Aorta (tissue), 5 donors: Measurements from ENCODE around the gene MAP1B. TPM values are rescaled to one million over a fixed set of nuclear protein-coding genes. Genes with fewer than 3 reads are reported as not detected.

Experiments used
- ATAC-seq: fragments of 200-7000 bp; cut with Tn5 transposase; one replicate; pipeline ENCODE4 v1.9.1; 2022; ENCODE audit warnings: moderate library complexity; ENCODE audit not compliant: low FRiP score
- DNase-seq, 2 donors: peaks; one replicate each; pipeline ENCODE4 v3.0.0-alpha.2; 2020
- H3K27ac ChIP-seq, 2 donors: one replicate each; pipeline ENCODE4 v1.5.1; 2013; ENCODE audit warnings: low read length in 2 of 2, mild to moderate bottlenecking in 2 of 2, moderate library complexity in 2 of 2, control low read depth in 1 of 2, inconsistent platforms in 1 of 2, low read depth in 1 of 2
- H3K27me3 ChIP-seq, 2 donors: one replicate each; pipeline ENCODE4 v1.6.1; 2013; ENCODE audit warnings: control low read depth in 1 of 2, low read length in 1 of 2, mild to moderate bottlenecking in 1 of 2, moderate library complexity in 1 of 2; ENCODE audit not compliant: insufficient read depth in 2 of 2, control insufficient read depth in 1 of 2
- H3K36me3 ChIP-seq, 2 donors: one replicate each; pipeline ENCODE4 v1.6.1; 2013; ENCODE audit warnings: control low read depth in 1 of 2, low read length in 1 of 2, mild to moderate bottlenecking in 1 of 2; ENCODE audit not compliant: insufficient read depth in 2 of 2, control insufficient read depth in 1 of 2
- H3K4me1 ChIP-seq, 2 donors: one replicate each; pipeline ENCODE4 v1.6.1; 2013; ENCODE audit warnings: low read length in 2 of 2, control low read depth in 1 of 2, mild to moderate bottlenecking in 1 of 2, moderate library complexity in 1 of 2; ENCODE audit not compliant: insufficient read depth in 2 of 2, control insufficient read depth in 1 of 2
- H3K4me3 ChIP-seq, 2 donors: one replicate each; pipeline ENCODE4 v1.5.1; 2013; ENCODE audit warnings: low read length in 2 of 2, control low read depth in 1 of 2, mild to moderate bottlenecking in 1 of 2
- H3K9me3 ChIP-seq: one replicate; pipeline ENCODE4 v1.6.1; 2013; ENCODE audit warnings: mild to moderate bottlenecking, low read length; ENCODE audit not compliant: control insufficient read depth
- WGBS, 2 donors: extraction: QIAGEN DNeasy Blood & Tissue Kit; methylation state at CpG; one replicate each; pipeline ENCODE4 v1.1.7; 2013; 5-methylcytosine and 5-hydroxymethylcytosine counted together
- intact Hi-C, 2 donors: fragments of 100-400 bp; cut with DNase I; formaldehyde crosslinking; loops; one replicate each; pipeline versions ENCODE4 v1.14.2 to v1.15.0; 2022
- polyA plus RNA-seq, 2 donors: library from polyadenylated mRNA; stranded (reverse); fragments of 200-250 nt; gene quantifications; one replicate each; pipeline ENCODE4 v1.2.3, GENCODE V29; 2013
- total RNA-seq, 2 donors: library from RNA; stranded (reverse); fragmentation: NEBNext Ultra II Directional; extraction: Animal tissue kit (Norgen Biotek cat#: 25700); gene quantifications; one replicate each; pipeline ENCODE4 v1.2.1, GENCODE V29; 2021
- donor health status: healthy with polysubstance abuse.
- donor health status: Bipolar disorder and iron deficiency.
- donor health status: DM: no; HTN: no; CAD: no.
- donor health status: DM: no; HTN: no; CAD: no.
- donor health status: DM: yes; HTN: yes; CAD: no.

The MAP1B gene
- total and polyA plus RNA-seq, 4 donors: 27.2 to 754 (median 224) TPM

- Histone ChIP-seq H3K9me3 (no peaks in the 10 kb centered on the region), H3K4me1 (peaks cover 4 to 16% of the 10 kb centered on the region in 2 donors), H3K36me3 (peaks cover 2 to 9% of the 10 kb centered on the region in 2 donors), H3K27ac (peak overlapping the region in 1 of 2 donors; percentile 47), H3K27me3 (no peaks in the 10 kb centered on the region), H3K4me3 (no peak overlapping the region)
- WGBS, 2 donors: 12 to 13% methylated on average over 12 of the region's 12 CpGs
- DNase-seq (no peak), ATAC-seq (no peak)
- intact Hi-C loops: no loop called here
Measured at GRCh38 chr5:72121052-72121779, 13.9 kb downstream of the MAP1B start.

GRCh38 chr5:72121780-72122445 is 14.6 kb downstream of the MAP1B start:
- no peaks in the 10 kb centered on the region for H3K9me3 ChIP-seq
- intact Hi-C loops: no loop called here
- H3K27me3 ChIP-seq: no peaks in the 10 kb centered on the region
- no peak for ATAC-seq
- peaks cover 6 to 16% of the 10 kb centered on the region in 2 donors for H3K4me1 ChIP-seq
- DNase-seq: no peak
- WGBS, 2 donors: 23 to 36% methylated on average over 12 of the region's 12 CpGs
- H3K36me3 ChIP-seq: peaks cover 2 to 9% of the 10 kb centered on the region in 2 donors
- H3K27ac ChIP-seq: peak overlapping the region; percentile 69 to 96
- no peak overlapping the region for H3K4me3 ChIP-seq

- H3K9me3 ChIP-seq: no peaks in the 10 kb centered on the region
- H3K4me3 ChIP-seq: no peak overlapping the region
- DNase-seq: no peak
- H3K27me3 ChIP-seq: no peaks in the 10 kb centered on the region
- no peak for ATAC-seq
- H3K27ac ChIP-seq: peak overlapping the region; percentile 61 to 96
- peaks cover 7 to 13% of the 10 kb centered on the region in 2 donors for H3K4me1 ChIP-seq
- peaks cover 0 to 9% of the 10 kb centered on the region in 2 donors for H3K36me3 ChIP-seq
- intact Hi-C loops: no loop called here
- WGBS, 2 donors: 23 to 35% methylated on average over 3 of the region's 3 CpGs
Measured at GRCh38 chr5:72122602-72123001, 15.3 kb downstream of the MAP1B start.

- H3K4me3 ChIP-seq: no peak overlapping the region
- peaks cover 7 to 16% of the 10 kb centered on the region in 2 donors for H3K4me1 ChIP-seq
- no peaks in the 10 kb centered on the region for H3K9me3 ChIP-seq
- H3K36me3 ChIP-seq: peaks cover 0 to 4% of the 10 kb centered on the region in 2 donors
- ATAC-seq: no peak
- WGBS, 2 donors: 50 to 53% methylated on average over 9 of the region's 9 CpGs
- intact Hi-C loops: no loop called here
- peak overlapping the region; percentile 76 to 82 for H3K27ac ChIP-seq
- DNase-seq: no peak
- H3K27me3 ChIP-seq: no peaks in the 10 kb centered on the region
Measured at GRCh38 chr5:72123764-72124376, 16.6 kb downstream of the MAP1B start.

- no peaks in the 10 kb centered on the region for H3K9me3 ChIP-seq
- peak overlapping the region in 1 of 2 donors; percentile 82 for H3K27ac ChIP-seq
- no peak for DNase-seq
- WGBS, 2 donors: 62 to 74% methylated on average over 1 of the region's 1 CpG
- intact Hi-C loops: no loop called here
- no peaks in the 10 kb centered on the region for H3K27me3 ChIP-seq
- H3K4me1 ChIP-seq: peaks cover 7 to 16% of the 10 kb centered on the region in 2 donors
- no peak overlapping the region for H3K4me3 ChIP-seq
- no peak for ATAC-seq
- no peaks in the 10 kb centered on the region for H3K36me3 ChIP-seq
Measured at GRCh38 chr5:72125271-72125940, 18.1 kb downstream of the MAP1B start.

GRCh38 chr5:72125941-72126620 is 18.8 kb downstream of the MAP1B start:
- no peaks in the 10 kb centered on the region for H3K27me3 ChIP-seq
- H3K4me3 ChIP-seq: no peak overlapping the region
- WGBS, 2 donors: 0 to 7% methylated on average over 1 of the region's 1 CpG
- H3K9me3 ChIP-seq: no peaks in the 10 kb centered on the region
- intact Hi-C loops: no loop called here
- peaks cover 6 to 15% of the 10 kb centered on the region in 2 donors for H3K4me1 ChIP-seq
- H3K27ac ChIP-seq: peak overlapping the region; percentile 57 to 96
- no peak for ATAC-seq
- DNase-seq: no peak
- no peaks in the 10 kb centered on the region for H3K36me3 ChIP-seq

GRCh38 chr5:72126796-72127195 is 19.5 kb downstream of the MAP1B start:
- no peak overlapping the region for H3K4me3 ChIP-seq
- peak overlapping the region in 1 of 2 donors; percentile 57 for H3K27ac ChIP-seq
- H3K4me1 ChIP-seq: peaks cover 6 to 14% of the 10 kb centered on the region in 2 donors
- WGBS, 2 donors: 92% methylated on average over 2 of the region's 2 CpGs
- H3K36me3 ChIP-seq: no peaks in the 10 kb centered on the region
- intact Hi-C loops: no loop called here
- no peaks in the 10 kb centered on the region for H3K9me3 ChIP-seq
- no peak for DNase-seq
- ATAC-seq: no peak
- H3K27me3 ChIP-seq: no peaks in the 10 kb centered on the region

GRCh38 chr5:72129725-72130124 is 22.4 kb downstream of the MAP1B start:
- intact Hi-C loops: no loop called here
- peak overlapping the region in 1 of 2 donors; percentile 90 for H3K27ac ChIP-seq
- H3K4me3 ChIP-seq: no peak overlapping the region
- H3K36me3 ChIP-seq: no peaks in the 10 kb centered on the region
- H3K27me3 ChIP-seq: no peaks in the 10 kb centered on the region
- peaks cover 6 to 19% of the 10 kb centered on the region in 2 donors for H3K4me1 ChIP-seq
- DNase-seq (no peak), ATAC-seq (no peak)
- no peaks in the 10 kb centered on the region for H3K9me3 ChIP-seq
- 0 to 3% methylated on average over 1 of the region's 1 CpG for WGBS, 2 donors
